Gastroesophageal sphincter (tissue), 4 donors: ENCODE results near the gene OSGEP. TPM values are rescaled to one million over a fixed set of nuclear protein-coding genes. Genes with fewer than 3 reads are reported as not detected.

Source experiments
- ATAC-seq: fragments of 150-250 bp; one replicate; pipeline ENCODE4 v1.9.1; 2016; ENCODE audit warnings: mild to moderate bottlenecking, moderate library complexity
- H3K27ac ChIP-seq, 4 donors: fragments of 200-600 bp; sonication (generic) in 3 of 4; 1 replicate in 3 of 4; 2 replicates in 1 of 4; pipeline ENCODE4 v1.5.1; 2016 to 2019
- H3K27me3 ChIP-seq: fragments of 200-600 bp; sonication (generic); one replicate; pipeline ENCODE4 v1.5.1; 2019
- H3K36me3 ChIP-seq, 2 donors: fragments of 200-600 bp; sonication (generic); one replicate each; pipeline ENCODE4 v1.5.1; 2019; ENCODE audit warnings: control low read depth in 1 of 2
- H3K4me1 ChIP-seq, 3 donors: fragments of 200-600 bp; sonication (generic); 1 replicate in 2 of 3; 2 replicates in 1 of 3; pipeline ENCODE4 v1.5.1; 2016 to 2019; ENCODE audit warnings: control low read depth in 2 of 3
- H3K4me3 ChIP-seq, 2 donors: fragments of 200-600 bp; sonication (generic); one replicate each; pipeline ENCODE4 v1.5.1; 2019; ENCODE audit warnings: mild to moderate bottlenecking in 1 of 2, moderate library complexity in 1 of 2
- H3K9me3 ChIP-seq, 3 donors: fragments of 200-600 bp; sonication (generic); one replicate each; pipeline ENCODE4 v1.5.1; 2017 to 2019; ENCODE audit warnings: control low read depth in 2 of 3
- CTCF ChIP-seq, 4 experiments: fragments of 200-600 bp in 2 of 4; fragments of 450-650 bp in 2 of 4; sonication (generic) in 1 of 4; IDR thresholded peaks; one replicate each; pipeline ENCODE4 v1.5.1; 2017 to 2019; ENCODE audit warnings: antibody characterized with exemption in 4 of 4, mild to moderate bottlenecking in 2 of 4, moderate library complexity in 2 of 4
- EP300 ChIP-seq: sonication (generic); formaldehyde crosslinking; IDR thresholded peaks from one replicate; pipeline ENCODE4 v1.6.1; 2017; ENCODE audit warnings: antibody characterized with exemption, mild to moderate bottlenecking
- POLR2A ChIP-seq, 2 donors: fragments of 450-650 bp; IDR thresholded peaks; one replicate each; pipeline ENCODE4 v1.6.1; 2017; ENCODE audit warnings: antibody characterized with exemption in 2 of 2, mild to moderate bottlenecking in 2 of 2, moderate library complexity in 1 of 2
- POLR2AphosphoS5 ChIP-seq: sonication (generic); formaldehyde crosslinking; IDR thresholded peaks from one replicate; pipeline ENCODE4 v1.6.1; 2017; ENCODE audit warnings: antibody characterized with exemption
- WGBS, 2 donors: methylation state at CpG; one replicate each; pipeline ENCODE4 v1.1.5; 2018; ENCODE audit warnings: low coverage in 1 of 2; 5-methylcytosine and 5-hydroxymethylcytosine counted together
- total RNA-seq, 4 donors: library from RNA; depleted of rRNA; stranded (reverse); fragments of >200 nt; gene quantifications; one replicate each; pipeline ENCODE4 v1.1.0, GENCODE V29; 2016

The OSGEP gene
- total RNA-seq, 4 donors from 2014 or later = 28.2 to 44.4 (median 34.4) TPM

- WGBS, 2 donors = 89 to 100% methylated on average over 1 to 3 of the region's 5 CpGs
- Histone ChIP-seq H3K27ac (no peak overlapping the region), H3K4me1 (peaks cover 0 to 7% (median 0%) of the 10 kb centered on the region in 3 donors), H3K9me3 (no peaks in the 10 kb centered on the region), H3K4me3 (no peak overlapping the region), H3K27me3 (peaks cover 14% of the 10 kb centered on the region), H3K36me3 (peaks cover 0 to 4% of the 10 kb centered on the region in 2 donors)
- no peak for TF ChIP-seq POLR2A (IDR thresholded peaks at IDR 0.05)
- no peak for TF ChIP-seq CTCF (IDR thresholded peaks at IDR 0.05)
- TF ChIP-seq POLR2AphosphoS5 = no peak
- TF ChIP-seq EP300 = no peak
- no peak for ATAC-seq
These were observed 14.1 kb downstream of the OSGEP start for GRCh38 chr14:20440465-20440864.

- Histone ChIP-seq H3K27ac (no peak overlapping the region), H3K4me1 (peaks cover 0 to 22% (median 5%) of the 10 kb centered on the region in 3 donors), H3K27me3 (peaks cover 19% of the 10 kb centered on the region), H3K9me3 (no peaks in the 10 kb centered on the region), H3K4me3 (no peak overlapping the region), H3K36me3 (no peaks in the 10 kb centered on the region)
- TF ChIP-seq EP300 = no peak
- TF ChIP-seq CTCF (IDR thresholded peaks at IDR 0.05) = no peak
- no peak for TF ChIP-seq POLR2AphosphoS5
- no peak for TF ChIP-seq POLR2A (IDR thresholded peaks at IDR 0.05)
- ATAC-seq = no peak
- WGBS, 2 donors = 89% methylated on average over 3 of the region's 7 CpGs; no CpG with 5 or more reads in 1 of the 2 donors
These were observed 15.9 kb downstream of the OSGEP start for GRCh38 chr14:20438664-20439063.

GRCh38 chr14:20436363-20436755 is 18.3 kb downstream of the OSGEP start:
- Histone ChIP-seq H3K27ac (peak overlapping the region in 1 of 4 donors; percentile 80), H3K9me3 (no peaks in the 10 kb centered on the region), H3K27me3 (peaks cover 19% of the 10 kb centered on the region), H3K4me1 (peaks cover 0 to 22% (median 5%) of the 10 kb centered on the region in 3 donors), H3K36me3 (no peaks in the 10 kb centered on the region), H3K4me3 (no peak overlapping the region)
- WGBS, 2 donors = 84% methylated on average over 2 of the region's 4 CpGs; no CpG with 5 or more reads in 1 of the 2 donors
- no peak for TF ChIP-seq CTCF (IDR thresholded peaks at IDR 0.05)
- TF ChIP-seq POLR2AphosphoS5 = no peak
- TF ChIP-seq POLR2A (IDR thresholded peaks at IDR 0.05) = no peak
- no peak for TF ChIP-seq EP300
- ATAC-seq = no peak

- Histone ChIP-seq H3K4me3 (peak within 1 kb of the TSS; percentile 7 to 49), H3K36me3 (no peaks in the 10 kb centered on the region), H3K9me3 (no peaks in the 10 kb centered on the region), H3K4me1 (peaks cover 0 to 22% (median 5%) of the 10 kb centered on the region in 3 donors), H3K27me3 (peaks cover 19% of the 10 kb centered on the region), H3K27ac (peak within 1 kb of the TSS in 3 of 4 donors; percentile 66 to 80 (median 78))
- WGBS, 2 donors = 40 to 70% methylated on average over 1 to 6 of the region's 17 CpGs
- ATAC-seq = peak; percentile 25
- TF ChIP-seq POLR2A (IDR thresholded peaks at IDR 0.05) (no peak), EP300 (no peak), CTCF (IDR thresholded peaks at IDR 0.05) (no peak), POLR2AphosphoS5 (no peak)
These were observed 18.8 kb downstream of the OSGEP start, which contains the start of gene KLHL33 for GRCh38 chr14:20435582-20436362. KLHL33 (minus strand) TSS chr14:20436166; CDS start chr14:20435811, 355 bp downstream.
